Glutamatergic neuron (in vitro differentiated cells): Measurements from ENCODE around the gene KDM5A. TPM values are rescaled to one million over a fixed set of nuclear protein-coding genes. Genes with fewer than 3 reads are reported as not detected.

ENCODE experiments used
- DNase-seq: peaks from one replicate; pipeline ENCODE4 v3.0.0; 2022
- H3K27ac Mint-ChIP-seq: one replicate; pipeline ENCODE4 v1.8.0; 2020; ENCODE audit warnings: mild to moderate bottlenecking, mixed read lengths, inconsistent platforms; ENCODE audit not compliant: unreplicated experiment
- H3K27me3 Mint-ChIP-seq: one replicate; pipeline ENCODE4 v1.8.0; 2020; ENCODE audit warnings: mild to moderate bottlenecking, moderate library complexity, mixed read lengths, inconsistent platforms; ENCODE audit not compliant: unreplicated experiment
- H3K36me3 Mint-ChIP-seq: one replicate; pipeline ENCODE4 v1.8.0; 2020; ENCODE audit warnings: mild to moderate bottlenecking, mixed read lengths, inconsistent platforms; ENCODE audit not compliant: unreplicated experiment
- H3K4me1 Mint-ChIP-seq: one replicate; pipeline ENCODE4 v1.8.0; 2020; ENCODE audit warnings: mild to moderate bottlenecking, low read depth, mixed read lengths, inconsistent platforms; ENCODE audit not compliant: unreplicated experiment
- H3K4me3 Mint-ChIP-seq: one replicate; pipeline ENCODE4 v1.8.0; 2020; ENCODE audit warnings: mild to moderate bottlenecking, mixed read lengths, inconsistent platforms; ENCODE audit not compliant: unreplicated experiment
- H3K9me3 Mint-ChIP-seq: one replicate; pipeline ENCODE4 v1.8.0; 2020; ENCODE audit warnings: mild to moderate bottlenecking, moderate library complexity, mixed read lengths, inconsistent platforms; ENCODE audit not compliant: unreplicated experiment
- CTCF ChIP-seq: fragments of 200-600 bp; sonication (generic); IDR thresholded peaks from one replicate; pipeline ENCODE4 v1.5.0; 2021; ENCODE audit not compliant: partially characterized antibody, unreplicated experiment
- total RNA-seq: library from RNA; stranded (reverse); fragmentation: NEBNext Ultra II Directional; extraction: Animal tissue kit (Norgen Biotek cat#: 25700); gene quantifications from one replicate; pipeline ENCODE4 v1.2.1, GENCODE V29; 2021; ENCODE audit not compliant: unreplicated experiment

The KDM5A gene
- total RNA-seq, 1 donor from 2014 or later = 86.4 TPM

GRCh38 chr12:232731-233614 is 156.1 kb downstream of the KDM5A start:
- TF ChIP-seq CTCF = no peak
- no peak for DNase-seq
- no peak overlapping the region for H3K27ac Mint-ChIP-seq
- H3K27me3 Mint-ChIP-seq = no peaks in the 10 kb centered on the region
- no peak overlapping the region for H3K4me3 Mint-ChIP-seq
- peaks cover 13% of the 10 kb centered on the region for H3K36me3 Mint-ChIP-seq
- peaks cover 14% of the 10 kb centered on the region for H3K9me3 Mint-ChIP-seq
- peaks cover 13% of the 10 kb centered on the region for H3K4me1 Mint-ChIP-seq

DNA sequence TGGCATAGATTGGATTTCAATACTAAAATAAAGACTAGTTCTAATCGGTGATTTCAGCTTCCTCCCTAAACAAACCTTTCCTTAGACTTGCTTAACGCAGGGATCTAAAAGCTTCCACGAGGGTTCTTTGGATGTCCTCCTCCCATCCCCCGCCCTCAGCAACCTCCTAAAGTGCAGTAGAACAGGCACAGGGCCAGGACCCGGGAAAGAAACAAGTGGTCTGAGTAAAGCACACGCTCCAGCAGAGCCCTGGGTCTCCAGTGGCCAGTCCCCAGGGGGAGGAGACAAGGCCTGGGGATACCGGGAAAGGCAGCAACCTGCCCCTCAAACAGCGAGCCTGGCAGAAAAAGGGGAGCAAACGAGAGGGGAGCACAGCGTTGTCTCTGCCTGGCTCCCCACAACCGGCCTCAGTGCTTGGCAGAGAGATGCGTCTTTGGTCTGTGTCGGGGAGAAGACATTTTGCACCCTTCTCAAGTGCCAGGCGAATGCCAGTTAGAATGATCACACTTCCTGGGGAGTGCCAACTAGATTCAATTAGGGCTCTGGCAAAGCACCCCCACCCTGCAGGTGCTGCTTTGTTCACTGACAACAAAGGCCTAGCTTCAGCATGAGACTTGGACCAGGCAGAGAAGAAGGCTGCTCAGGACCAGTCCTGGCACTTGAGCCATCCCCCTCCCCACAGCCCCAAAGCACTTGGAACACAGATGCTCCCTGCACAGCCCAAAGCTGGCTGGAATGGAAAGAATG is 158.0 kb downstream of the KDM5A start:
- Mint-ChIP-seq H3K27me3 (no peaks in the 10 kb centered on the region), H3K9me3 (peaks cover 9% of the 10 kb centered on the region), H3K4me1 (peaks cover 13% of the 10 kb centered on the region), H3K36me3 (peaks cover 8% of the 10 kb centered on the region), H3K27ac (no peak overlapping the region), H3K4me3 (no peak overlapping the region)
- TF ChIP-seq CTCF = no peak
- DNase-seq = no peak

Other genes with a start within 250 kb of the KDM5A start
- 0.64 TPM for gene SLC6A12, start 175.2 kb downstream of the KDM5A start, total RNA-seq
- 0.91 TPM for gene SLC6A13, start 126.5 kb downstream of the KDM5A start, total RNA-seq
- gene CCDC77, start 12.3 kb upstream of the KDM5A start, total RNA-seq = 17.1 TPM
- gene B4GALNT3, start 70.6 kb upstream of the KDM5A start, total RNA-seq = 3.3 TPM